Parathyroid adenoma (tissue), 2 donors: Measurements from ENCODE around the gene CD36.

Experiments
- H2AFZ ChIP-seq: fragments of 300-600 bp; sonication (generic); one replicate; pipeline ENCODE4 v1.7.0; 2017; ENCODE audit warnings: antibody characterized with exemption, mild to moderate bottlenecking
- H3K27ac ChIP-seq: fragments of 300-600 bp; sonication (generic); one replicate; pipeline ENCODE4 v1.7.0; 2017
- H3K27me3 ChIP-seq: fragments of 300-600 bp; sonication (generic); one replicate; pipeline ENCODE4 v1.7.0; 2017; ENCODE audit warnings: low read length; ENCODE audit not compliant: control insufficient read depth, insufficient read depth
- H3K36me3 ChIP-seq: fragments of 300-600 bp; sonication (generic); one replicate; pipeline ENCODE4 v1.7.0; 2017; ENCODE audit warnings: low read length; ENCODE audit not compliant: control insufficient read depth, insufficient read depth
- H3K4me1 ChIP-seq: fragments of 300-600 bp; sonication (generic); one replicate; pipeline ENCODE4 v1.7.0; 2017; ENCODE audit warnings: control low read depth
- H3K4me2 ChIP-seq: fragments of 300-600 bp; sonication (generic); one replicate; pipeline ENCODE4 v1.7.0; 2017; ENCODE audit warnings: low read length
- H3K4me3 ChIP-seq: fragments of 300-600 bp; sonication (generic); one replicate; pipeline ENCODE4 v1.7.0; 2017; ENCODE audit warnings: low read depth, low read length
- H3K79me2 ChIP-seq: fragments of 300-600 bp; sonication (generic); one replicate; pipeline ENCODE4 v1.7.0; 2017; ENCODE audit warnings: control low read depth
- H3K9ac ChIP-seq: fragments of 300-600 bp; sonication (generic); one replicate; pipeline ENCODE4 v1.7.0; 2017; ENCODE audit warnings: mild to moderate bottlenecking
- H3K9me3 ChIP-seq: fragments of 300-600 bp; sonication (generic); one replicate; pipeline ENCODE4 v1.7.0; 2017; ENCODE audit warnings: low read length; ENCODE audit not compliant: control insufficient read depth
- TF ChIP-seq, protein P1 (sequence below): fragments of 300-600 bp; sonication (generic); IDR thresholded peaks from one replicate; pipeline ENCODE4 v1.7.0; 2017; ENCODE audit warnings: antibody characterized with exemption, mild to moderate bottlenecking
- donor health status: primary hyperparathyroidism.

CD36 gene

DNA sequence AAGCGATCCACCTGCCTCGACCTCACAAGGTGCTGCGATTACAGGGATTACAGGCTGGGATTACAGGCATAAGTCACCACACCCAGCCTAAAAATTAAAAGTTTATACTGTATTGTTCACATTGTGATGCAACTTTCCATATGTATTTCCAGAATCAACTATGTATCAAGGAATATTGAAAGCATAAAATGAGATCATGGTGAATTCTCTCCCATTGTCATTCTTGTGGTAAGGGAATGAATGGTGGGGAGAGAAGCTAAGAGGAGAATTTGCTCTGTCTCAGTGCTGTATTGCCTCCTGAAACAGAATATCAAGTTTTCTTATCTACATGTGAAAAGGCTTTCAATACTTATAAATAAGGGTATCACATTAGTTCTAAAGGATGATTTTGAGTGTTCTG is 81.7 kb downstream of the CD36 start:
- no peaks in the 10 kb centered on the region for H3K79me2 ChIP-seq
- no peaks in the 10 kb centered on the region for H3K36me3 ChIP-seq
- no peaks in the 10 kb centered on the region for H3K4me1 ChIP-seq
- no peak overlapping the region for H3K4me3 ChIP-seq
- no peak overlapping the region for H3K9ac ChIP-seq
- H3K27ac ChIP-seq = no peak overlapping the region
- no peaks in the 10 kb centered on the region for H3K27me3 ChIP-seq
- H3K9me3 ChIP-seq = no peaks in the 10 kb centered on the region
- TF ChIP-seq, protein P1, sequence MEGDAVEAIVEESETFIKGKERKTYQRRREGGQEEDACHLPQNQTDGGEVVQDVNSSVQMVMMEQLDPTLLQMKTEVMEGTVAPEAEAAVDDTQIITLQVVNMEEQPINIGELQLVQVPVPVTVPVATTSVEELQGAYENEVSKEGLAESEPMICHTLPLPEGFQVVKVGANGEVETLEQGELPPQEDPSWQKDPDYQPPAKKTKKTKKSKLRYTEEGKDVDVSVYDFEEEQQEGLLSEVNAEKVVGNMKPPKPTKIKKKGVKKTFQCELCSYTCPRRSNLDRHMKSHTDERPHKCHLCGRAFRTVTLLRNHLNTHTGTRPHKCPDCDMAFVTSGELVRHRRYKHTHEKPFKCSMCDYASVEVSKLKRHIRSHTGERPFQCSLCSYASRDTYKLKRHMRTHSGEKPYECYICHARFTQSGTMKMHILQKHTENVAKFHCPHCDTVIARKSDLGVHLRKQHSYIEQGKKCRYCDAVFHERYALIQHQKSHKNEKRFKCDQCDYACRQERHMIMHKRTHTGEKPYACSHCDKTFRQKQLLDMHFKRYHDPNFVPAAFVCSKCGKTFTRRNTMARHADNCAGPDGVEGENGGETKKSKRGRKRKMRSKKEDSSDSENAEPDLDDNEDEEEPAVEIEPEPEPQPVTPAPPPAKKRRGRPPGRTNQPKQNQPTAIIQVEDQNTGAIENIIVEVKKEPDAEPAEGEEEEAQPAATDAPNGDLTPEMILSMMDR = no peak
- no peak overlapping the region for H2AFZ ChIP-seq
- H3K4me2 ChIP-seq = no peak overlapping the region

DNA sequence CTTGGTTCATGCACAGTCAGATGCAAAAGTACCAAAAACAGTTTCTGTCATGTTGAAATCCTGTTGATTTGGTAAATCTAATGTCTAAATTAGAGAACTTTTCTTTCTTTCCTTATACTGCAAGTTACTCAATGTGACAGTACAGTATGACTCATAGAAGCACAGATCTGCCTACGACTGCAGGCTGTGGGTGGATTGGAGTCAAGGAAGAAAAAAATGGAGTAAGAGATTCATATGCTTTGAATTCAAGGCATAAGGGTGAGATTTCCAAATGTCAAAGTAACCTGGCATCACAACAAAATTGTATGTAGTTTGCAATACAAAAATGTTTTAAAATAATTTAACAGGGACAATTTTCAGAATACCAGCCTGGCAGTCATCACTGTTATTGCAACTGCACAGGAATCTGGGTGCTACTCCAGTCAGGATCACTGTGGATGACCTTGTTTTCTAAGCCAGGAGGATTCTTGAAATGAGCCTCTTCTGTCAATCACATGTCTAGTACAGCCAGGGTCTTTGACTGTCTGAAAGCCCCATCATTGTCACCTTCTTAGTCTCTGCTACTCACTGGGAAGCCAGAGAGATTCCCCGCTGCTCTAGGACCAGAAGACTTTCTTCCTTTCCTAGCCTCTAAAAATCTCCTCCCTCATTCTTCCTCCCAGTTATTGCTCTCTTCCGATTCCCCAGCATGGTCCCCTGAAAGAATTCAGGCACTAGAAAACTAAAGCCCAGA is 83.6 kb downstream of the CD36 start:
- Histone ChIP-seq H3K79me2 (no peaks in the 10 kb centered on the region), H3K4me2 (no peak overlapping the region), H3K27ac (no peak overlapping the region), H3K9me3 (no peaks in the 10 kb centered on the region), H3K9ac (no peak overlapping the region), H3K4me1 (no peaks in the 10 kb centered on the region), H3K36me3 (no peaks in the 10 kb centered on the region), H2AFZ (no peak overlapping the region), H3K4me3 (no peak overlapping the region), H3K27me3 (no peaks in the 10 kb centered on the region)
- TF ChIP-seq, protein P1 = no peak

DNA sequence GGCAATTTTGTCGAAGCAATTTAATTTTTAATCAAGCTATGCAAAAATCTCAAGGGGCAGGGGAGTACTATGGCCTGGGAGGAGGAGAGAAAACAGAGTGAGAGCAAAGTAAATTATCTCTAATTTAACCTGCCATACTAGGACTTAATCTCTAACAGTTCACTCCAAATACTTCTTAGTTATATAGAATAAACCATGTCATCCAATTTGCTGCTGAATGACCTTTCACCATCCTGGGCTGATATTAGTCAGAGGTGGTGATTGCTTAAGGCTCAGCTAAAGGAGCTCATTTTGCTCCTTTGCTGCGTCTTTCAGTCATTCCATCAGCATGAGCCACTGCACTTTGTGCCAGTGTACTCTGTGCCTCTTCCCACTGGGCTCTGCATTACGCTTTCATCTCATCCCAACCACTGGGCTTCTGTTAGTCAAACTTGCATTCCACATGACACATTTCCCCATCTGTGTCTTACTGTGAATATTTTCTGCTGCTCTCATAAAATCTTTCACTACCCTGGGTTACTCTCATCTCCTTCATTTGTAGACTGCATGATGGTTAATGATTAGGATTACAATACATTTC is 84.3 kb downstream of the CD36 start:
- H3K9ac ChIP-seq = no peak overlapping the region
- no peaks in the 10 kb centered on the region for H3K27me3 ChIP-seq
- H3K79me2 ChIP-seq = no peaks in the 10 kb centered on the region
- TF ChIP-seq, protein P1 = no peak
- H3K4me1 ChIP-seq = no peaks in the 10 kb centered on the region
- H3K9me3 ChIP-seq = no peaks in the 10 kb centered on the region
- no peak overlapping the region for H3K4me3 ChIP-seq
- H3K4me2 ChIP-seq = no peak overlapping the region
- H2AFZ ChIP-seq = no peak overlapping the region
- no peaks in the 10 kb centered on the region for H3K36me3 ChIP-seq
- H3K27ac ChIP-seq = no peak overlapping the region

DNA sequence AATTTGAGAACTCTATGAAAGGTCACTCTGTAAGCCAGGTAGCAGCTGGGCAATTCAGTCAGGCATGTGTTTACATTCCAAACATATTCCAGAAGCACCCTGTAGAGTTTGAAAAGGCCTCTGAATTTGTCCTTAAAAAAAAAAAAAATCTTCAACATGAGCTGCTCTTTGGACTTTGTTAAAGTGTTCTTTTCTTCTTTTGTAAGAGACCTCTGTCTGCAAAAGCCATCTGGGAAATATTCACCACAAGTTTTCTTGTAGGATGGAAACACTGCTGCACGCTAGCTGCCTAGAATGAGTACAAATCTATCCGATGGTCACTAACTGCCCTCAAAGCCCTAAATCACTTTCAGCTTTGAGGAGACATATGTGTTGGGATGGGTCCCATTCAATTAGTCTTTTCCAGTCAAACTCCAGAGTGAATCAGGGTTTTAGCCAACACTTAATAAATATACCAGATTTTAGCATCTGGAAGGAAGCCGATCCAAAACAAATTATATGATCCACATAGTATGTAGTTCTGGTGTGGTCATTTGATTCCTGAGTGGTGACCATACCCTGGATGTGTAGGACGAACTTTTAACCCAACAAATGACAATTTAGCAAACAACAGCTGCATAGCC is 85.9 kb downstream of the CD36 start:
- Histone ChIP-seq H3K27ac (no peak overlapping the region), H3K36me3 (no peaks in the 10 kb centered on the region), H3K79me2 (no peaks in the 10 kb centered on the region), H3K27me3 (no peaks in the 10 kb centered on the region), H2AFZ (no peak overlapping the region), H3K4me3 (no peak overlapping the region), H3K4me2 (no peak overlapping the region), H3K4me1 (no peaks in the 10 kb centered on the region), H3K9ac (no peak overlapping the region), H3K9me3 (no peaks in the 10 kb centered on the region)
- TF ChIP-seq, protein P1 = no peak
